ENCODE measurements around the gene RRP8. TPM values are rescaled to one million over a fixed set of nuclear protein-coding genes. Genes with fewer than 3 reads are reported as not detected.

The RRP8 gene
- total RNA-seq, 1 donor = 7.2 TPM

DNA sequence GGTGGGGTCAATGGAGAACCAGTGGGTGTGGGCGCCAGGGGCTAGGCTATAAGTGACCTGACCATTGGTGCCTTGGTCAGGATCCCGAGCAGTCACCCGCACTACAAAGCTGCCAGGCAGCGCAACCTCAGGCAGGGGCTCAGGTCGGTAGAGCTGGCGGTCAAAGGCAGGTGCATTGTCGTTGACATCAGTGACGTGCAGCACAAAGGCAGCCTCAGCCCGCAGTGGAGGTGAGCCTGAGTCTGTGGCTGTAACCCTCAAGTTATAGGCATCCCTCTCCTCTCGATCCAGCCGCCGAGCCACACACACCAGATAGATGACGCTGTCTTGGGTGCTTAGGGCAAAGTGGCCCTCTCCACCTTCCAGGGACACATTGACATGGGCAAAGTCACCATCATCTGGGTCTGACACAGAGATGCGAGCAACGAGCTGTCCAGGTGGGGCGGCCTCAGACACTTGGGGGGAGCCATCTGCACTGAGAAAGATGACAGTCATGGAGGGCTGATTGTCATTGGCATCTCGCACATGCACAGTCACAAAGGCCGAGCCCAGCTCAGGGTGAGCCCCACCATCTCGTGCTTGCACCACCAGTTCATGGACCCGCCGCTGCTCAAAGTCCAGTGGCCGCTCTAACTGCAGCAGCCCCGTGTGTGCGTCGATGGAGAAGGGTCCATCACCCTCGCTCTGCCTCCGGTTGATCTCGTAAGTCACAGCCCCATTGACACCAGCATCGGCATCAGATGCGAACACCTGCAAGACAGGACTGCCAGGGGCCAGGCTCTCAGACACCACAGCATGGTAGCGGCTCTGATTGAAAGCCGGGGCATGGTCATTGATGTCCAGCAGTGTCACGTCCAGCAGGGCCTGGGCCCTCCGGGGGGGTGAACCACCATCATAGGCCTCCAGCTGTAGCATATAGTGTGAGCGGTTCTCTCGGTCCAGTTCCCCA is 36.9 kb upstream of the RRP8 start:
- Histone ChIP-seq H3K27ac (ENCODE audit: low read depth, low read length) (no peak overlapping the region), H3K36me3 (ENCODE audit: insufficient read depth, low read length) (no peaks in the 10 kb centered on the region), H3K4me2 (ENCODE audit: insufficient read depth, low read length) (no peak overlapping the region), H3K4me1 (ENCODE audit: insufficient read depth, low read length) (peaks cover 19% of the 10 kb centered on the region), H3K4me3 (ENCODE audit: insufficient read depth, low read length) (no peak overlapping the region), H3K9me3 (ENCODE audit: low read depth, low read length) (no peaks in the 10 kb centered on the region), H2AFZ (ENCODE audit: low read length) (no peak overlapping the region), H3K27me3 (ENCODE audit: insufficient read depth, low read length) (peaks cover 25% of the 10 kb centered on the region), H4K20me1 (ENCODE audit: insufficient read depth, low read length) (no peaks in the 10 kb centered on the region), H3K79me2 (ENCODE audit: insufficient read depth, low read length) (no peaks in the 10 kb centered on the region)
- TF ChIP-seq, protein P1, sequence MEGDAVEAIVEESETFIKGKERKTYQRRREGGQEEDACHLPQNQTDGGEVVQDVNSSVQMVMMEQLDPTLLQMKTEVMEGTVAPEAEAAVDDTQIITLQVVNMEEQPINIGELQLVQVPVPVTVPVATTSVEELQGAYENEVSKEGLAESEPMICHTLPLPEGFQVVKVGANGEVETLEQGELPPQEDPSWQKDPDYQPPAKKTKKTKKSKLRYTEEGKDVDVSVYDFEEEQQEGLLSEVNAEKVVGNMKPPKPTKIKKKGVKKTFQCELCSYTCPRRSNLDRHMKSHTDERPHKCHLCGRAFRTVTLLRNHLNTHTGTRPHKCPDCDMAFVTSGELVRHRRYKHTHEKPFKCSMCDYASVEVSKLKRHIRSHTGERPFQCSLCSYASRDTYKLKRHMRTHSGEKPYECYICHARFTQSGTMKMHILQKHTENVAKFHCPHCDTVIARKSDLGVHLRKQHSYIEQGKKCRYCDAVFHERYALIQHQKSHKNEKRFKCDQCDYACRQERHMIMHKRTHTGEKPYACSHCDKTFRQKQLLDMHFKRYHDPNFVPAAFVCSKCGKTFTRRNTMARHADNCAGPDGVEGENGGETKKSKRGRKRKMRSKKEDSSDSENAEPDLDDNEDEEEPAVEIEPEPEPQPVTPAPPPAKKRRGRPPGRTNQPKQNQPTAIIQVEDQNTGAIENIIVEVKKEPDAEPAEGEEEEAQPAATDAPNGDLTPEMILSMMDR (IDR thresholded peaks at IDR 0.05; ENCODE audit: extremely low read depth, low read depth, low read length) = no peak
- no peak for DNase-seq (ENCODE audit: insufficient read length, low spot score, missing footprints)

DNA sequence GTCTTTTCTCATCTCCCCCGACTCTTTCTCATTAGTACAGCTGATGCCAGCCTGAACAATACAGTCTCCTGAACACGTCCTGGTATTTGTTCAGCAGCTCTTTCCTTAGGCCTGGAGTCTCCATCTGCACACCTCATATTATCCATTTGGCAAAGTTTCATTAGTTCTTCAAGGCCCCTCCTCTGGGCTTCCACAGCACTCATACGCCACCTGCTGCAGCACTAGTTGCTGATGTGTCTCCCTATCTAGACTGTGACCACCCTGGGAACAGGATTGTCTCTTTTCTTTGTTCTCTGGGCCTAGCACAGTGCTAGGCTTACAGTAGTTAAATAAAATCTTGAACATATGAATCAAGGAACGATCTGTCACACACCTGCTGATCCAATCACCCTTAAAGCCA is 35.0 kb upstream of the RRP8 start:
- Histone ChIP-seq H3K4me1 (ENCODE audit: insufficient read depth, low read length) (peaks cover 21% of the 10 kb centered on the region), H4K20me1 (ENCODE audit: insufficient read depth, low read length) (no peaks in the 10 kb centered on the region), H3K79me2 (ENCODE audit: insufficient read depth, low read length) (no peaks in the 10 kb centered on the region), H3K4me2 (ENCODE audit: insufficient read depth, low read length) (peak overlapping the region; percentile 19), H3K27ac (ENCODE audit: low read depth, low read length) (no peak overlapping the region), H2AFZ (ENCODE audit: low read length) (no peak overlapping the region), H3K9me3 (ENCODE audit: low read depth, low read length) (no peaks in the 10 kb centered on the region), H3K36me3 (ENCODE audit: insufficient read depth, low read length) (no peaks in the 10 kb centered on the region), H3K27me3 (ENCODE audit: insufficient read depth, low read length) (peaks cover 8% of the 10 kb centered on the region), H3K4me3 (ENCODE audit: insufficient read depth, low read length) (no peak overlapping the region)
- DNase-seq (ENCODE audit: insufficient read length, low spot score, missing footprints) = no peak
- TF ChIP-seq, protein P1 (IDR thresholded peaks at IDR 0.05; ENCODE audit: extremely low read depth, low read depth, low read length) = no peak

DNA sequence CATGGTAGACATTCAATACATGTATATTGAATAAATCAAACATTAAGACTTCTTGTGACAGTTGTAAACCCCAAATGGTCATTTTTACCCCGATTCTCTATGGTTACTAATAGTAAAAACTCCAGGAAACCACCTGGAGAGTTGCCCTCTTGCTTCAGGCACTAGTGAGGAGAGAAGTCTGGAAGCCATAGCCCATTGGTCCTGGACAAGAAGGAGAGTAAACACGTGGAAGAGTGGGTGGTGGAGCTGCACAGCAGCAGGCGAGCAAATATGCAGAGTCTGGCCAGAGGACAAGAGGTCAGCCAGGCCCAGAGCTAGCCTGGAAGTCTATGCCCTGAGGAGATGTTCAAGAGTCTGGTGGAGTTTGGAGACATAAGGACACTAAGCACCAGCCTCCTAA is 34.5 kb upstream of the RRP8 start:
- Histone ChIP-seq H3K4me2 (ENCODE audit: insufficient read depth, low read length) (peak overlapping the region; percentile 19), H3K27ac (ENCODE audit: low read depth, low read length) (no peak overlapping the region), H3K9me3 (ENCODE audit: low read depth, low read length) (no peaks in the 10 kb centered on the region), H3K79me2 (ENCODE audit: insufficient read depth, low read length) (no peaks in the 10 kb centered on the region), H3K36me3 (ENCODE audit: insufficient read depth, low read length) (no peaks in the 10 kb centered on the region), H2AFZ (ENCODE audit: low read length) (peak overlapping the region; percentile 44), H4K20me1 (ENCODE audit: insufficient read depth, low read length) (no peaks in the 10 kb centered on the region), H3K4me1 (ENCODE audit: insufficient read depth, low read length) (peaks cover 21% of the 10 kb centered on the region), H3K4me3 (ENCODE audit: insufficient read depth, low read length) (no peak overlapping the region), H3K27me3 (ENCODE audit: insufficient read depth, low read length) (peaks cover 2% of the 10 kb centered on the region)
- DNase-seq (ENCODE audit: insufficient read length, low spot score, missing footprints) = peak; percentile 95
- TF ChIP-seq, protein P1 (IDR thresholded peaks at IDR 0.05; ENCODE audit: extremely low read depth, low read depth, low read length) = no peak

DNA sequence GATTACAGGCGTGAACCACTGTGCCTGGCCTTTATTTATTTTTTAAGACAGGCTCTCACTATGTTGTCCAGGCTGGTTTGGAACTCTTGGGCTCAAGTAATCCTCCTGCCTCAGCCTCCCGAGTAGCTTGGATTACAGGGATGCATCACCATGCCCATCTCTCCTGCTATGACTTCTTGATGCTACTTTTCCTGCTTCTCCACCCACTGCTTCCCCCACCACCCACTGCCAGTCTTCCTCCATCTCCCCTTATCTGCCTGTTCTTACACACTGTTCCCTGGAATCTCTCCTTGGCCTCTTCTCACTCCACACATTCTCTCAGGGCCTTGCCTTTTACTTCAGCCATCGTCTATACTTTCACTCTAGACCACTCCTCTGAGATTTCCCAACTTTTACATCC is 33.1 kb upstream of the RRP8 start:
- TF ChIP-seq, protein P1 (IDR thresholded peaks at IDR 0.05; ENCODE audit: extremely low read depth, low read depth, low read length) = no peak
- DNase-seq (ENCODE audit: insufficient read length, low spot score, missing footprints) = no peak
- Histone ChIP-seq H3K9me3 (ENCODE audit: low read depth, low read length) (no peaks in the 10 kb centered on the region), H3K4me3 (ENCODE audit: insufficient read depth, low read length) (no peak overlapping the region), H2AFZ (ENCODE audit: low read length) (no peak overlapping the region), H3K4me1 (ENCODE audit: insufficient read depth, low read length) (peaks cover 21% of the 10 kb centered on the region), H4K20me1 (ENCODE audit: insufficient read depth, low read length) (no peaks in the 10 kb centered on the region), H3K27me3 (ENCODE audit: insufficient read depth, low read length) (no peaks in the 10 kb centered on the region), H3K79me2 (ENCODE audit: insufficient read depth, low read length) (no peaks in the 10 kb centered on the region), H3K36me3 (ENCODE audit: insufficient read depth, low read length) (no peaks in the 10 kb centered on the region), H3K27ac (ENCODE audit: low read depth, low read length) (no peak overlapping the region), H3K4me2 (ENCODE audit: insufficient read depth, low read length) (no peak overlapping the region)
